ENCODE measurements around the gene ARID3C. TPM values are rescaled to one million over a fixed set of nuclear protein-coding genes. Genes with fewer than 3 reads are reported as not detected.

The ARID3C gene
- total and polyA plus RNA-seq, 10 donors = not detected

- Histone ChIP-seq H3K9me3 (no peaks in the 10 kb centered on the region), H3K36me3 (no peaks in the 10 kb centered on the region), H3K27me3 (replicated peaks in 1 of 7) (no peaks in the 10 kb centered on the region), H3K4me1 (peaks cover 0 to 20% (median 3%) of the 10 kb centered on the region in 6 donors), H3K4me3 (no peak overlapping the region), H3K27ac (no peak overlapping the region)
- 59 to 63% (median 61%) methylated on average over 4 of the region's 4 CpGs for WGBS, 5 donors
- TF ChIP-seq POLR2AphosphoS5 (IDR thresholded peaks at IDR 0.05) (no peak), CTCF (IDR thresholded peaks at IDR 0.05 in 8 of 11, conservative IDR thresholded peaks at IDR 0.05 in 3 of 11) (peak; percentile 85 to 95 (median 89))
- DNase-seq = peak; percentile 91
- intact Hi-C loops (cut with DNase I; ENCODE audit: low total_unique reads) = no loop called here
These were observed 25.1 kb downstream of the ARID3C start for GRCh38 chr9:34603610-34604231.

GRCh38 chr9:34601937-34602573 is 26.8 kb downstream of the ARID3C start:
- Histone ChIP-seq H3K4me1 (peaks cover 0 to 20% (median 3%) of the 10 kb centered on the region in 6 donors), H3K9me3 (no peaks in the 10 kb centered on the region), H3K4me3 (no peak overlapping the region), H3K27ac (no peak overlapping the region), H3K36me3 (no peaks in the 10 kb centered on the region), H3K27me3 (replicated peaks in 1 of 7) (no peaks in the 10 kb centered on the region)
- TF ChIP-seq POLR2AphosphoS5 (IDR thresholded peaks at IDR 0.05) = no peak
- TF ChIP-seq CTCF (IDR thresholded peaks at IDR 0.05 in 8 of 11, conservative IDR thresholded peaks at IDR 0.05 in 3 of 11) = no peak
- no peak for TF ChIP-seq POLR2A (IDR thresholded peaks at IDR 0.05)
- DNase-seq = no peak
- 72 to 91% (median 82%) methylated on average over 6 of the region's 6 CpGs for WGBS, 5 donors
- intact Hi-C loops (cut with DNase I; ENCODE audit: low total_unique reads) = no loop called here

GRCh38 chr9:34600908-34601307 is 28.0 kb downstream of the ARID3C start:
- no peak overlapping the region for H3K4me3 ChIP-seq
- DNase-seq = no peak
- 20 to 45% (median 39%) methylated on average over 1 of the region's 1 CpG for WGBS, 5 donors
- intact Hi-C loops (cut with DNase I; ENCODE audit: low total_unique reads) = no loop called here
- H3K27me3 ChIP-seq (replicated peaks in 1 of 7) = peaks cover 0 to 5% (median 0%) of the 10 kb centered on the region in 7 donors
- TF ChIP-seq CTCF (IDR thresholded peaks at IDR 0.05 in 8 of 11, conservative IDR thresholded peaks at IDR 0.05 in 3 of 11) (no peak), POLR2AphosphoS5 (IDR thresholded peaks at IDR 0.05) (no peak), POLR2A (IDR thresholded peaks at IDR 0.05) (no peak)
- H3K9me3 ChIP-seq = no peaks in the 10 kb centered on the region
- peaks cover 0 to 20% (median 3%) of the 10 kb centered on the region in 6 donors for H3K4me1 ChIP-seq
- no peaks in the 10 kb centered on the region for H3K36me3 ChIP-seq
- no peak overlapping the region for H3K27ac ChIP-seq

- intact Hi-C loops (cut with DNase I; ENCODE audit: low total_unique reads) = loop anchor here (10.0 kb wide), 1 partner anchor 195 kb away; no protein-coding TSS in a partner anchor
- no peak for TF ChIP-seq CTCF (IDR thresholded peaks at IDR 0.05 in 8 of 11, conservative IDR thresholded peaks at IDR 0.05 in 3 of 11)
- TF ChIP-seq POLR2A (IDR thresholded peaks at IDR 0.05) = no peak
- no peak for TF ChIP-seq POLR2AphosphoS5 (IDR thresholded peaks at IDR 0.05)
- H3K4me3 ChIP-seq = no peak overlapping the region
- peaks cover 0 to 6% (median 0%) of the 10 kb centered on the region in 7 donors for H3K27me3 ChIP-seq (replicated peaks in 1 of 7)
- H3K27ac ChIP-seq = peak overlapping the region in 3 of 8 donors; percentile 8 to 65 (median 24)
- H3K36me3 ChIP-seq = no peaks in the 10 kb centered on the region
- WGBS, 5 donors = 33 to 63% (median 46%) methylated on average over 1 of the region's 1 CpG
- H3K9me3 ChIP-seq = no peaks in the 10 kb centered on the region
- H3K4me1 ChIP-seq = peaks cover 0 to 20% (median 3%) of the 10 kb centered on the region in 6 donors
- DNase-seq = no peak
These were observed 29.3 kb downstream of the ARID3C start for GRCh38 chr9:34599546-34599945.

Data from spleen (tissue), 11 donors.